ENCODE results near the gene PLXNA2.

The PLXNA2 gene

GRCh38 chr1:208146650-208147049, 97.5 kb downstream of the PLXNA2 start:
- H2AFZ ChIP-seq (ENCODE audit: low read depth, low read length): no peak overlapping the region
- peaks cover 21% of the 10 kb centered on the region for H3K4me1 ChIP-seq (ENCODE audit: insufficient read depth, low read length)
- H3K4me3 ChIP-seq (ENCODE audit: low read length): no peak overlapping the region
- H3K27me3 ChIP-seq (ENCODE audit: insufficient read depth, low read length): no peaks in the 10 kb centered on the region
- no peaks in the 10 kb centered on the region for H3K36me3 ChIP-seq (ENCODE audit: insufficient read depth, low read length)
- no peaks in the 10 kb centered on the region for H3K9me3 ChIP-seq (ENCODE audit: low read length)

DNA sequence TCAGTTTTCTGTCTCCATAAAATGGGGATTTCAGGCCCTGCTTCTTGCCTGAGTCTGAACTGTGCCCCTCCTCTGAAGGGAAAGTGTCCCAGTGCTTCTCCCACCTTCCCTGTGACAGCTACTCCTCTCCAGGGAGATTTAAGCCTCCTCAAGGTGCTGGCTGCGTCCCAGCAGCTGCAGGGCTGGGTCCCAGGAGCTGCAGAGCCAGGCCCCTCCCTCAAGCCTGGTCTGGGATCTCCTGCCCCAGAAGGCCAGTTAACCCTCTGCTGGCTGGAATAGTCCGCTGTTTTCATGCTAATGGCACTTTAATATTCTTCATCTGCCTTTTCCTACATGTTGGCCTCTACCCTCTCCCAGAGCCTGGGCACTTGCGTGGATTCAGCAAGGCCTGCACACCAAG, 99.0 kb downstream of the PLXNA2 start:
- H3K36me3 ChIP-seq (ENCODE audit: insufficient read depth, low read length): no peaks in the 10 kb centered on the region
- H3K4me1 ChIP-seq (ENCODE audit: insufficient read depth, low read length): peaks cover 8% of the 10 kb centered on the region
- H3K27me3 ChIP-seq (ENCODE audit: insufficient read depth, low read length): no peaks in the 10 kb centered on the region
- no peaks in the 10 kb centered on the region for H3K9me3 ChIP-seq (ENCODE audit: low read length)
- H2AFZ ChIP-seq (ENCODE audit: low read depth, low read length): no peak overlapping the region
- H3K4me3 ChIP-seq (ENCODE audit: low read length): no peak overlapping the region

- H3K4me1 ChIP-seq (ENCODE audit: insufficient read depth, low read length): peaks cover 3% of the 10 kb centered on the region
These were observed 101.4 kb downstream of the PLXNA2 start for GRCh38 chr1:208142590-208143382.

GRCh38 chr1:208141610-208142192, 102.5 kb downstream of the PLXNA2 start:
- peaks cover 3% of the 10 kb centered on the region for H3K4me1 ChIP-seq (ENCODE audit: insufficient read depth, low read length)
- no peaks in the 10 kb centered on the region for H3K27me3 ChIP-seq (ENCODE audit: insufficient read depth, low read length)
- H3K36me3 ChIP-seq (ENCODE audit: insufficient read depth, low read length): no peaks in the 10 kb centered on the region

More at GRCh38 chr1:208142590-208143382, 101.4 kb downstream of the PLXNA2 start:
- Histone ChIP-seq H3K9me3 (ENCODE audit: low read length) (no peaks in the 10 kb centered on the region), H3K4me3 (ENCODE audit: low read length) (no peak overlapping the region), H2AFZ (ENCODE audit: low read depth, low read length) (no peak overlapping the region), H3K36me3 (ENCODE audit: insufficient read depth, low read length) (no peaks in the 10 kb centered on the region), H3K27me3 (ENCODE audit: insufficient read depth, low read length) (no peaks in the 10 kb centered on the region)

GRCh38 chr1:208139434-208140045, 104.6 kb downstream of the PLXNA2 start:
- Histone ChIP-seq H3K36me3 (ENCODE audit: insufficient read depth, low read length) (no peaks in the 10 kb centered on the region), H3K9me3 (ENCODE audit: low read length) (no peaks in the 10 kb centered on the region), H3K27me3 (ENCODE audit: insufficient read depth, low read length) (no peaks in the 10 kb centered on the region), H3K4me1 (ENCODE audit: insufficient read depth, low read length) (no peaks in the 10 kb centered on the region), H2AFZ (ENCODE audit: low read depth, low read length) (no peak overlapping the region), H3K4me3 (ENCODE audit: low read length) (no peak overlapping the region)

More at GRCh38 chr1:208141610-208142192, 102.5 kb downstream of the PLXNA2 start:
- Histone ChIP-seq H2AFZ (ENCODE audit: low read depth, low read length) (no peak overlapping the region), H3K9me3 (ENCODE audit: low read length) (no peaks in the 10 kb centered on the region), H3K4me3 (ENCODE audit: low read length) (no peak overlapping the region)

DNA sequence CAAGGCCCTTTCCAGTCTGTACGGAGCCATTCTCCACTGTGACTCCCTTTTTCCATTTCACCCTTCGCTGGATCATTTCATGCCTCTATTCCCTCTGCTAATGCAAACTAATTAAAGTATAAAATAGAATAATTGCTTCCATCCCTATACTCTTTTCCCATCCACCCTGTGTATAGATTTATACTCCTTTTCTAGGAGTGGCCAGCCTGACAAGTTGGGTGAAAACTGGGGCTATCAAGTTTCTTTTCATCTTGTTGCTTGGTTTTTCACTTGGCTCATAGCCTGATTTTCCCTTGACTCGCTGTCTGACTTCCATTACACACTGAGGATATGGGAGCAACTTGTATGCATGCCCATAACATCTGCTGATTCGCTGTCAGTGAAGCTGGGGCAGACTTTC, 107.0 kb downstream of the PLXNA2 start:
- H3K4me3 ChIP-seq (ENCODE audit: low read length): no peak overlapping the region
- H3K27me3 ChIP-seq (ENCODE audit: insufficient read depth, low read length): no peaks in the 10 kb centered on the region
- H3K36me3 ChIP-seq (ENCODE audit: insufficient read depth, low read length): no peaks in the 10 kb centered on the region
- H3K9me3 ChIP-seq (ENCODE audit: low read length): no peaks in the 10 kb centered on the region
- H3K4me1 ChIP-seq (ENCODE audit: insufficient read depth, low read length): no peaks in the 10 kb centered on the region
- no peak overlapping the region for H2AFZ ChIP-seq (ENCODE audit: low read depth, low read length)

DNA sequence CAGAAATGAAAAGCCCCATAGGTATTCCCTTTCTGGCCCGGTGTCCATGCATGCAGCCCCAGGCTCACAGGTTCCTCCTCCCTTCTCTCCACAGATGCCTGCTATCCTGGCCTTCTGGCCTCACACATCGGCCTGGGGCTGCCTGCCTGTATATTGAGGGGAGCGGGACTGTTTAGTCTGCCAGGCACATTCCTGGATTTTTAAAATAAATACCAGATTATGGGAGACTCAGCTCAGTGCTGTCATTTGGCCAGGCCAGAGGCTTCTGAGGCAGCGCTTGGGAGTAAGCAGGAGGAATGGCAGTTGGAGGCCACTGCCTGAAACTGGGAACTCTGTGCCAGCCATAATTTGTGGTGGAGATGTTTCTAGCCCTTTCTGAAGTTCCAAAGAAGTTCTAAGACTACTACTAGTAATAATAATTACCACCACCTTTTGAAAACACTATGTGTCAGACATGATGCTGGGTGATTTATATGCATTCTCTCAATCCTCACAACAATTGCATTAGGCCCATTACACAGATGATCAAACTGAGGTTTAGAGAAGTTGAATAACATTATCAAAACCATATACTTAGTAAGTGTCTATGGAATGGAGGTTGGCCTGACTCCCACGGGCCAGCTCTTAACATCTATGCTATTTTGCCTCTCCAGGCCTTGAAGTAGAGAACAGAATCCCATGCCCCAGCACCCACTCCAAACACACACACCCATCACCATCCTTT, 107.6 kb downstream of the PLXNA2 start:
- Histone ChIP-seq H3K4me1 (ENCODE audit: insufficient read depth, low read length) (no peaks in the 10 kb centered on the region), H3K9me3 (ENCODE audit: low read length) (no peaks in the 10 kb centered on the region), H2AFZ (ENCODE audit: low read depth, low read length) (no peak overlapping the region), H3K36me3 (ENCODE audit: insufficient read depth, low read length) (no peaks in the 10 kb centered on the region), H3K27me3 (ENCODE audit: insufficient read depth, low read length) (no peaks in the 10 kb centered on the region), H3K4me3 (ENCODE audit: low read length) (no peak overlapping the region)

GRCh38 chr1:208135354-208135753, 108.8 kb downstream of the PLXNA2 start:
- Histone ChIP-seq H3K4me1 (ENCODE audit: insufficient read depth, low read length) (no peaks in the 10 kb centered on the region), H2AFZ (ENCODE audit: low read depth, low read length) (no peak overlapping the region), H3K4me3 (ENCODE audit: low read length) (no peak overlapping the region), H3K27me3 (ENCODE audit: insufficient read depth, low read length) (no peaks in the 10 kb centered on the region), H3K36me3 (ENCODE audit: insufficient read depth, low read length) (no peaks in the 10 kb centered on the region), H3K9me3 (ENCODE audit: low read length) (no peaks in the 10 kb centered on the region)

DNA sequence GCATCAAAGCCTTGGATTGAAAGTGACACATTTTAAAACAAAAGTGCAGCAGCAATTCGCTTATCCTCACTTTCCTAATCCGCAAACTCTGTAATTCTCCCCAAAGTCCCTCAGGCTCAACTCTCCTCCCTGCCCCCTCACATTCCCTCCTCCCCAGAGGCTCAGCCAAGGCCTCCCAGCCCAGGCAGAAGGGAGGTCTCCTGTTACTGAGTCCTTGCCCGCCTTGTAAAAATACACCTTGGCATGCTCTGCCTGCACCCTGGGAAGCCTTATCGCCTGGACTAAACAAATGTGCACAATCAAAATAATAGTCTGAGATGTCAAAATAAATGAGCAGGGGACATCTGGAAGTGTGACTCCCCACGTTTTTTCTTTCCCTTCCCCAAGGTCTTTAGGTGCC, 109.7 kb downstream of the PLXNA2 start:
- Histone ChIP-seq H3K4me3 (ENCODE audit: low read length) (no peak overlapping the region), H3K9me3 (ENCODE audit: low read length) (no peaks in the 10 kb centered on the region)

GRCh38 chr1:208133355-208133754, 110.8 kb downstream of the PLXNA2 start:
- Histone ChIP-seq H3K4me1 (ENCODE audit: insufficient read depth, low read length) (no peaks in the 10 kb centered on the region), H3K27me3 (ENCODE audit: insufficient read depth, low read length) (no peaks in the 10 kb centered on the region), H3K4me3 (ENCODE audit: low read length) (no peak overlapping the region), H3K9me3 (ENCODE audit: low read length) (no peaks in the 10 kb centered on the region), H3K36me3 (ENCODE audit: insufficient read depth, low read length) (no peaks in the 10 kb centered on the region), H2AFZ (ENCODE audit: low read depth, low read length) (no peak overlapping the region)

More for the DNA sequence above, 109.7 kb downstream of the PLXNA2 start:
- Histone ChIP-seq H3K36me3 (ENCODE audit: insufficient read depth, low read length) (no peaks in the 10 kb centered on the region), H2AFZ (ENCODE audit: low read depth, low read length) (no peak overlapping the region), H3K27me3 (ENCODE audit: insufficient read depth, low read length) (no peaks in the 10 kb centered on the region), H3K4me1 (ENCODE audit: insufficient read depth, low read length) (no peaks in the 10 kb centered on the region)

DNA sequence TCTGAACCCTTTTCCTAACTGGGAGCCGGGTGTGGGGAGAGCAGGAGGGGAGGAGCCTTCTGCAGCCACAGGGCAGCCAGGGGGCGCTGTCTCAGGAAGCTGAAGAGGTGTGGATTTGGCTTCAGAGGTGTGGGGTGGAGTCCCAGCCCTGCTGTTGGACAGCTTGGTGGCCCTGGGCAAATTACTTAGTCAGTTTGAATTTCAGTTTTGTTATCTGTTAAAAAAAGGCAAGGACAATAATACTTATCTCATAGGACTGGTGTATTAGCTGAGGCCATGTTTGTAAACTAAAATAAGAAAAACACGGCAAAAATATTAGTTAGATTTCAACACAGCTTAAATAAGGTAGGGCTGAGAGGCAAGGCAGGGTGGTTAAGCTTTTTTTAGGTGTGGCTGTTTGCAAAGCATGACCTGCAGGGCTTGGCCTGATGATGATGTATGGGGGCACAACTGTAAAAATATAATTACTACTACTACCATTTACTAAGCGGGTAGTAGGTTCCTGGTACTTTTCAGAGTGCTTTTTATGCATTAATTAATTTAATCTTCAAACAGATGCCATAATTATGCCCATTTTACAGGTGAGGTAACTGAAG, 111.8 kb downstream of the PLXNA2 start:
- Histone ChIP-seq H3K36me3 (ENCODE audit: insufficient read depth, low read length) (no peaks in the 10 kb centered on the region), H3K4me3 (ENCODE audit: low read length) (no peak overlapping the region), H3K27me3 (ENCODE audit: insufficient read depth, low read length) (no peaks in the 10 kb centered on the region), H3K4me1 (ENCODE audit: insufficient read depth, low read length) (peaks cover 6% of the 10 kb centered on the region), H3K9me3 (ENCODE audit: low read length) (no peaks in the 10 kb centered on the region), H2AFZ (ENCODE audit: low read depth, low read length) (no peak overlapping the region)

DNA sequence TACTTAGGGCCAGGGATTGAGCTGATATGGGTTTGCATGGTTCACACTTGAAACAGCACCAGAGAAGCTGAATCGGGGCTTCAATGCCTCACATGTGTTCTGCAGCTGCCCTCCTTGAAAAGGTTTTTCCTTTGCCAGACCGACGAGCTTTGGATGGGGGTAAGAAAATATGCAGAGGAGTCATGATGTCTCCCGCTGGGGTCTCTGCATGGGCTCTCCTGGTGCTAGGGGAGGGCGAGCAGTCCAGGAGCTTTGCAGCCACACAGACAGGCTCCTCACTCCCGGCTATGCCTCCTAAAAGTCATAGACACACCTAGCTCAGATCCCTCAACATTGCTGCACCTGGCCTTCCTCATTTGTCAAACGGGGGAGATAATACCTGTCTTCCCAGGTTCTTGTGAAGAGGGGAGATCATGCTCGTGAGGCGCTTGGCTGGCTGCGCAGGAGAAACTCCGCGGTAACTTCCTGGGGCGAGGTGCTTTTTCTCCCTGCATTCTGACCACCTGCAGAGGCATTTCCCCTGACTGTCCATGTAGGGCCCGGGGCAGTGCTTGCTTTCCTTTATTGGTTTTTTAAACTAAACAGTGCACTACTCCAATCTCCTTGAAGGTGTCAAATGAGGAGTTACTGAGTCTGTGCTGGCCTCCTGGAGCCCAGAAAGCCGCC, 112.4 kb downstream of the PLXNA2 start:
- Histone ChIP-seq H3K4me3 (ENCODE audit: low read length) (no peak overlapping the region), H3K9me3 (ENCODE audit: low read length) (no peaks in the 10 kb centered on the region), H3K27me3 (ENCODE audit: insufficient read depth, low read length) (no peaks in the 10 kb centered on the region), H3K36me3 (ENCODE audit: insufficient read depth, low read length) (no peaks in the 10 kb centered on the region), H2AFZ (ENCODE audit: low read depth, low read length) (no peak overlapping the region), H3K4me1 (ENCODE audit: insufficient read depth, low read length) (peaks cover 6% of the 10 kb centered on the region)

Measured in neuron (in vitro differentiated cells).